GM12878 (cell line): ENCODE data around the gene PTPRD. TPM values are rescaled to one million over a fixed set of nuclear protein-coding genes. Genes with fewer than 3 reads are reported as not detected.

ENCODE experiments used
- ATAC-seq: fragments of 200-7000 bp; cut with Tn5 transposase; 3 replicates; pipeline ENCODE4 v1.9.1; 2020; ENCODE audit warnings: mild to moderate bottlenecking, moderate library complexity
- BruUV-seq: library from RNA; stranded (reverse); fragments of 400-500 nt; replicated peaks from 2 replicates; lab custom pipeline; 2021; lab: Mats Ljungman, UMichigan
- CTCF ChIA-PET: fragments of 300-600 bp; sonication (Branson Sonifier 250); formaldehyde crosslinking; extraction: SDS; loops from one replicate; lab custom pipeline; 2021; ENCODE audit warnings: inconsistent platforms; lab: Yijun Ruan, JAX
- POLR2A ChIA-PET: fragments of 350-600 bp; formaldehyde crosslinking; extraction: SDS; loops from one replicate; lab custom pipeline; 2021; ENCODE audit warnings: inconsistent platforms; lab: Charles Lee
- RAD21 ChIA-PET: fragments of 300-600 bp; sonication (Branson Sonifier 250); formaldehyde crosslinking; loops from one replicate; lab custom pipeline; 2023; ENCODE audit warnings: antibody characterized with exemption; ENCODE audit not compliant: unreplicated experiment; lab: Charles Lee
- SMC1A ChIA-PET: fragments of 300-600 bp; sonication (Branson Sonifier 250); formaldehyde crosslinking; loops from one replicate; lab custom pipeline; 2023; ENCODE audit not compliant: unreplicated experiment, uncharacterized antibody; lab: Charles Lee
- DNase-seq: peaks from one replicate; pipeline ENCODE4 v3.0.0-alpha.2; 2011; ENCODE audit warnings: low read depth, low spot score
- FAIRE-seq: peaks from 3 replicates; lab custom pipeline; 2011; peaks lifted over from hg19 to GRCh38; lab: Jason Lieb, UNC
- H2AFZ ChIP-seq: 2 replicates; pipeline ENCODE4 v1.6.0; 2011; ENCODE audit warnings: low read depth, low read length, control low read depth; ENCODE audit not compliant: control insufficient read depth
- H3K27ac ChIP-seq: 2 replicates; pipeline ENCODE4 v1.5.1; 2011; ENCODE audit warnings: control low read depth; ENCODE audit not compliant: control insufficient read depth, insufficient read depth
- H3K27me3 ChIP-seq, 2 experiments: replicated peaks in 1 of 2; 2 replicates each; pipeline versions ENCODE4 v1.6.0 to v1.6.1; 2011; ENCODE audit warnings: low read length in 1 of 2; ENCODE audit not compliant: control insufficient read depth in 2 of 2, insufficient read depth in 2 of 2
- H3K36me3 ChIP-seq, 2 experiments: 2 replicates each; pipeline ENCODE4 v1.5.1; 2011; ENCODE audit warnings: low read length in 1 of 2; ENCODE audit not compliant: control insufficient read depth in 2 of 2, insufficient read depth in 2 of 2
- H3K4me1 ChIP-seq: 2 replicates; pipeline ENCODE4 v1.6.1; 2011; ENCODE audit warnings: mild to moderate bottlenecking, low read length, moderate library complexity, mixed read lengths; ENCODE audit not compliant: control insufficient read depth, insufficient read depth
- H3K4me2 ChIP-seq: 2 replicates; pipeline ENCODE4 v1.6.0; 2011; ENCODE audit warnings: control low read depth; ENCODE audit not compliant: control insufficient read depth, insufficient read depth
- H3K4me3 ChIP-seq: fragments of 200-600 bp; sonication (generic); 2 replicates; pipeline ENCODE4 v1.5.1; 2016
- H3K79me2 ChIP-seq: 2 replicates; pipeline ENCODE4 v1.6.0; 2011; ENCODE audit warnings: low read length; ENCODE audit not compliant: control insufficient read depth, insufficient read depth
- H3K9ac ChIP-seq: 2 replicates; pipeline ENCODE4 v1.8.0; 2011; ENCODE audit warnings: low read length, control low read depth, mixed read lengths; ENCODE audit not compliant: control insufficient read depth, insufficient read depth
- H3K9me3 ChIP-seq: replicated peaks from 3 replicates; pipeline ENCODE4 v1.5.1; 2011; ENCODE audit warnings: mild to moderate bottlenecking, low read length; ENCODE audit not compliant: control insufficient read depth, insufficient read depth
- H4K20me1 ChIP-seq: 2 replicates; pipeline ENCODE4 v1.6.0; 2011; ENCODE audit not compliant: control insufficient read depth, insufficient read depth
- ASH2L ChIP-seq: fragments of 300-600, 200-600 bp; sonication (generic); IDR thresholded peaks from 2 replicates; pipeline ENCODE4 v1.6.1; 2017; ENCODE audit warnings: low read depth, mild to moderate bottlenecking, borderline replicate concordance
- BCL11A ChIP-seq: IDR thresholded peaks from 2 replicates; pipeline ENCODE4 v1.6.1; 2011; ENCODE audit warnings: low read depth, low read length
- BMI1 ChIP-seq: fragments of 450-650 bp; IDR thresholded peaks from 2 replicates; pipeline ENCODE4 v1.6.1; 2016; ENCODE audit warnings: mild to moderate bottlenecking, moderate library complexity, borderline replicate concordance
- CHD2 ChIP-seq: IDR thresholded peaks from 2 replicates; pipeline ENCODE4 v1.6.1; 2011; ENCODE audit warnings: low read depth, low read length, improper control_type of control experiment, borderline replicate concordance
- GATAD2B ChIP-seq: fragments of 450-650 bp; conservative IDR thresholded peaks from 2 replicates; pipeline ENCODE4 v1.6.1; 2017; ENCODE audit warnings: low read depth, mild to moderate bottlenecking, moderate library complexity
- HDGF ChIP-seq: fragments of 450-650 bp; IDR thresholded peaks from 2 replicates; pipeline ENCODE4 v1.6.1; 2016; ENCODE audit warnings: antibody characterized with exemption
- NFYB ChIP-seq: IDR thresholded peaks from 2 replicates; pipeline ENCODE4 v1.6.1; 2011; ENCODE audit warnings: low read depth, mild to moderate bottlenecking, low read length, improper control_type of control experiment, moderate library complexity; ENCODE audit not compliant: insufficient read depth
- PAX5 ChIP-seq: IDR thresholded peaks from 2 replicates; pipeline ENCODE4 v1.6.1; 2011; ENCODE audit warnings: low read depth, low read length, borderline replicate concordance
- RUNX3 ChIP-seq: IDR thresholded peaks from 2 replicates; pipeline ENCODE4 v1.6.1; 2012; ENCODE audit warnings: low read length, inconsistent platforms
- SMC3 ChIP-seq: IDR thresholded peaks from 2 replicates; pipeline ENCODE4 v1.6.1; 2011; ENCODE audit warnings: low read length, improper control_type of control experiment, borderline replicate concordance
- SPI1 ChIP-seq: IDR thresholded peaks from 2 replicates; pipeline ENCODE4 v1.6.1; 2011; ENCODE audit warnings: low read depth, mild to moderate bottlenecking, low read length, moderate library complexity, borderline replicate concordance; ENCODE audit not compliant: insufficient read depth
- TCF3 ChIP-seq: IDR thresholded peaks from 2 replicates; pipeline ENCODE4 v1.6.1; 2012; ENCODE audit warnings: low read depth, mild to moderate bottlenecking, low read length, borderline replicate concordance; ENCODE audit not compliant: insufficient read depth
- WGBS: methylation state at CpG from one replicate; pipeline ENCODE4 v1.1.6; 2016; ENCODE audit warnings: low lambda C conversion rate; ENCODE audit not compliant: insufficient replicate concordance, insufficient coverage; ENCODE audit errors: missing lambda C conversion rate; 5-methylcytosine and 5-hydroxymethylcytosine counted together
- in situ Hi-C: fragments of 300-500 bp; cut with MboI; formaldehyde crosslinking; loops from 9 replicates; pipeline ENCODE4 v1.14.3; 2018; ENCODE audit warnings: mixed read lengths
- intact Hi-C: fragments of 100-400 bp; cut with micrococcal nuclease; formaldehyde crosslinking; loops from one replicate; pipeline ENCODE4 v1.14.2; 2022; ENCODE audit not compliant: unreplicated experiment
- polyA plus RNA-seq, 11 experiments: library from polyadenylated mRNA; depleted of rRNA in 4 of 11; unstranded in 6 of 11; stranded (reverse) in 5 of 11; fragments of >200 nt; fragmentation: Nextera tagmentation in 4 of 11; fragmentation: Illumina TruSeq in 1 of 11; extraction: Ambion mirVana in 4 of 11; extraction: Trizol in 1 of 11; gene quantifications; 1 replicate in 1 of 11; 2 replicates in 10 of 11; pipeline versions ENCODE4 v1.2.1 to v1.2.3, GENCODE V29; 2011 to 2016; ENCODE audit warnings: inconsistent platforms in 2 of 11, missing spikeins in 2 of 11, low read depth in 1 of 11
- total RNA-seq, 4 experiments: library from RNA; depleted of rRNA in 3 of 4; stranded (reverse); fragments of >200 nt in 3 of 4; fragmentation: Illumina TruSeq in 1 of 4; extraction: Trizol in 1 of 4; gene quantifications; 2 replicates each; pipeline versions ENCODE4 v1.2.1 to v1.2.3, GENCODE V29; 2013 to 2021
- TF ChIP-seq, protein P1 (sequence below): fragments of 450-650 bp; formaldehyde crosslinking; IDR thresholded peaks from 2 replicates; pipeline ENCODE4 v1.4.0; 2022; ENCODE audit warnings: mild to moderate bottlenecking, moderate library complexity
- TF ChIP-seq, protein P2 (sequence below): IDR thresholded peaks from 2 replicates; pipeline ENCODE4 v1.6.1; 2012; ENCODE audit warnings: low read depth, low read length, improper control_type of control experiment
- TF ChIP-seq, protein P3 (sequence below): IDR thresholded peaks from 2 replicates; pipeline ENCODE4 v1.6.1; 2012; ENCODE audit warnings: low read length, inconsistent platforms

PTPRD gene
- total and polyA plus RNA-seq, 10 of the 15 experiments (the other 5 are each of a cell fraction or from before 2014, with no cell fraction given): under 0.01 to 0.05 (median 0.01) TPM; not detected in 7

DNA sequence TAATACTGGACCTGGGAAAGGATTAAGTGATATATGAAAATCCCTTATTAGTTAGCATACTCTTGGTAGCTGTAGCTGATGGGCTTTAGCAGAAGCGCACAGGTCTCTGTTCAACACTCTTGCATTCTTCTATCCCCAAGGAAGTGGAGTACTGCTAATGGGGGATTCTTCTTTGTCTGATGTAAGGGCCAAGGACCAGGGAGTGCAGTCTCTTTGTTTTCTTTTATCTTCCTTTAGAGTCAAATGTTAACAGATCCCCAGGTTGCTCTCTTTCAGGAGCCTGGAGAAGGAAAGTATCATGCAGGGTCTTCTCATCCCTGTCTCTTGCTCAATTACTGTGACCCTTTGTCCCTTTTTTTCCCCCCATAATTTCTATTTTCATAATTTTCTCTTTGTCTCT, 1666.3 kb downstream of the PTPRD start:
- RAD21 ChIA-PET: no interaction called here
- BruUV-seq: no TSS peak
- intact Hi-C loops: no loop called here

DNA sequence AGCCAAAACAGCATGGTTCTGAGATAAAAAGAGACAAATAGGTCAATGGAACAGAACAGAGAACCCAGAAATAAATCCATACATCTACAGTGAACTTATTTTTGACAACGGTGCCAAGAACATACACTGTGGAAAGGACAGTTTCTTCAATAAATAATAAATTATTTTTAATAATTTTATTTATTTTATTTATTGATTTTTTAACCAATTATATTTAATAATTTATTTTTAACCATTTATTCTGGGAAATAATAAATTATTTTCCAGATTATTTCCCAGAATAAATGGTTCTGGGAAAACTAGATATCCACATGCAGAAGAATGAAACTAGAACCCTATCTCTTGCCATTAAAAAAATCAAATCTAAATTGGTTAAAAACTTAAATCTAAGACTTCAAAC, 1669.4 kb downstream of the PTPRD start:
- DNase-seq (no peak), FAIRE-seq (no peak), ATAC-seq (no peak)
- Histone ChIP-seq H2AFZ (no peak overlapping the region), H3K4me2 (no peak overlapping the region), H3K9me3 (no peaks in the 10 kb centered on the region), H3K79me2 (no peaks in the 10 kb centered on the region), H3K9ac (no peak overlapping the region), H4K20me1 (no peaks in the 10 kb centered on the region), H3K4me1 (no peaks in the 10 kb centered on the region), H3K27me3 (no peaks in the 10 kb centered on the region), H3K36me3 (no peaks in the 10 kb centered on the region), H3K27ac (no peak overlapping the region), H3K4me3 (no peak overlapping the region)
- intact Hi-C loops: no loop called here
- POLR2A ChIA-PET: no interaction called here
- WGBS: 0% methylated on average over 1 of the region's 1 CpG
- RAD21 ChIA-PET: no interaction called here
- CTCF ChIA-PET: no interaction called here
- SMC1A ChIA-PET: no interaction called here
- in situ Hi-C loops: no loop called here
- BruUV-seq: no TSS peak
- TF ChIP-seq RUNX3 (no peak), SPI1 (no peak), BCL11A (no peak), ASH2L (no peak), BMI1 (no peak), HDGF (no peak), SMC3 (no peak), CHD2 (no peak), NFYB (no peak), GATAD2B (no peak), PAX5 (no peak)
- TF ChIP-seq, protein P1, sequence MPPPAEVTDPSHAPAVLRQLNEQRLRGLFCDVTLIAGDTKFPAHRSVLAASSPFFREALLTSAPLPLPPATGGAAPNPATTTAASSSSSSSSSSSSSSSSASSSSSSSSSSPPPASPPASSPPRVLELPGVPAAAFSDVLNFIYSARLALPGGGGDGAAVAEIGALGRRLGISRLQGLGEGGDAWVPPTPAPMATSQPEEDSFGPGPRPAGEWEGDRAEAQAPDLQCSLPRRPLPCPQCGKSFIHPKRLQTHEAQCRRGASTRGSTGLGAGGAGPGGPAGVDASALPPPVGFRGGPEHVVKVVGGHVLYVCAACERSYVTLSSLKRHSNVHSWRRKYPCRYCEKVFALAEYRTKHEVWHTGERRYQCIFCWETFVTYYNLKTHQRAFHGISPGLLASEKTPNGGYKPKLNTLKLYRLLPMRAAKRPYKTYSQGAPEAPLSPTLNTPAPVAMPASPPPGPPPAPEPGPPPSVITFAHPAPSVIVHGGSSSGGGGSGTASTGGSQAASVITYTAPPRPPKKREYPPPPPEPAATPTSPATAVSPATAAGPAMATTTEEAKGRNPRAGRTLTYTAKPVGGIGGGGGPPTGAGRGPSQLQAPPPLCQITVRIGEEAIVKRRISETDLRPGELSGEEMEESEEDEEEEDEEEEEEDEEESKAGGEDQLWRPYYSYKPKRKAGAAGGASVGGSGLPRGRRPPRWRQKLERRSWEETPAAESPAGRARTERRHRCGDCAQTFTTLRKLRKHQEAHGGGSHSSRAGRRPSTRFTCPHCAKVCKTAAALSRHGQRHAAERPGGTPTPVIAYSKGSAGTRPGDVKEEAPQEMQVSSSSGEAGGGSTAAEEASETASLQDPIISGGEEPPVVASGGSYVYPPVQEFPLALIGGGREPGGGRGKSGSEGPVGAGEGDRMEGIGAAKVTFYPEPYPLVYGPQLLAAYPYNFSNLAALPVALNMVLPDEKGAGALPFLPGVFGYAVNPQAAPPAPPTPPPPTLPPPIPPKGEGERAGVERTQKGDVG (CRISPR knock-in tag): no peak
- TF ChIP-seq, protein P2, sequence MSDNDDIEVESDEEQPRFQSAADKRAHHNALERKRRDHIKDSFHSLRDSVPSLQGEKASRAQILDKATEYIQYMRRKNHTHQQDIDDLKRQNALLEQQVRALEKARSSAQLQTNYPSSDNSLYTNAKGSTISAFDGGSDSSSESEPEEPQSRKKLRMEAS: no peak
- TF ChIP-seq, protein P3, sequence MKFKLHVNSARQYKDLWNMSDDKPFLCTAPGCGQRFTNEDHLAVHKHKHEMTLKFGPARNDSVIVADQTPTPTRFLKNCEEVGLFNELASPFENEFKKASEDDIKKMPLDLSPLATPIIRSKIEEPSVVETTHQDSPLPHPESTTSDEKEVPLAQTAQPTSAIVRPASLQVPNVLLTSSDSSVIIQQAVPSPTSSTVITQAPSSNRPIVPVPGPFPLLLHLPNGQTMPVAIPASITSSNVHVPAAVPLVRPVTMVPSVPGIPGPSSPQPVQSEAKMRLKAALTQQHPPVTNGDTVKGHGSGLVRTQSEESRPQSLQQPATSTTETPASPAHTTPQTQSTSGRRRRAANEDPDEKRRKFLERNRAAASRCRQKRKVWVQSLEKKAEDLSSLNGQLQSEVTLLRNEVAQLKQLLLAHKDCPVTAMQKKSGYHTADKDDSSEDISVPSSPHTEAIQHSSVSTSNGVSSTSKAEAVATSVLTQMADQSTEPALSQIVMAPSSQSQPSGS: no peak

More for the DNA sequence above, 1666.3 kb downstream of the PTPRD start:
- SMC1A ChIA-PET: no interaction called here
- Histone ChIP-seq H3K4me1 (no peaks in the 10 kb centered on the region), H2AFZ (no peak overlapping the region), H3K79me2 (no peaks in the 10 kb centered on the region), H3K27ac (no peak overlapping the region), H3K36me3 (no peaks in the 10 kb centered on the region), H3K4me3 (no peak overlapping the region), H3K9ac (no peak overlapping the region), H3K4me2 (no peak overlapping the region), H4K20me1 (no peaks in the 10 kb centered on the region), H3K9me3 (no peaks in the 10 kb centered on the region), H3K27me3 (no peaks in the 10 kb centered on the region)
- CTCF ChIA-PET: interaction anchor here (0.7 kb wide), 1 partner anchor 1975 kb away, joined by 3 read pairs; no protein-coding TSS in a partner anchor
- TF ChIP-seq TCF3: no peak
- no peak for FAIRE-seq
- POLR2A ChIA-PET: no interaction called here
- ATAC-seq: no peak
- 0% methylated on average over 1 of the region's 1 CpG for WGBS
- DNase-seq: no peak
- in situ Hi-C loops: no loop called here
